ENCODE results near the gene NT5DC1.

NT5DC1 gene

DNA sequence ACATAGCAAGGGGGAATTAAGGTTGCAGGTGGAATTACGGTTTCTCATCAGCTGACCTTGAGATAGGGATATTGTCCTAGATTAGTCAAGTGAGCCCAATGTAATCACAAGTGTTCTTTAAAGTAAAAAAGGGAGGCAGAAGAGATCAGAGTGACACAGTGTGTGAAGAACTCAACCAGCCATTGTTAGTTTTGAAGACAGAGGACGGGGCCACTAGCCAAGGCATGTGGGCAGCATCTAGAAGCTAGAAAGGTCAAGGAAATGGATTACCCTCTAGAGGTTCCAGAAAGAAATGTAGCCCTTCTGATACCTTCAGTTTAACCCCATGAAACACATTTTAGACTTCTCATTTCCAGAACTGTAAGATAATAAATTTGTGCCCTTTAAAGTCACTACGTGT lies 197.6 kb downstream of the NT5DC1 start:
- no peak for TF ChIP-seq CTCF (IDR thresholded peaks at IDR 0.05; ENCODE audit: poor library complexity, severe bottlenecking)
- Histone ChIP-seq H3K9me3 (ENCODE audit: severe bottlenecking) (peaks cover 2% of the 10 kb centered on the region), H3K36me3 (ENCODE audit: low read depth) (no peaks in the 10 kb centered on the region), H3K4me1 (ENCODE audit: insufficient read depth, poor library complexity, severe bottlenecking) (no peaks in the 10 kb centered on the region), H3K4me3 (ENCODE audit: severe bottlenecking) (no peak overlapping the region), H3K27me3 (ENCODE audit: insufficient read depth, poor library complexity, severe bottlenecking) (no peaks in the 10 kb centered on the region), H3K27ac (ENCODE audit: poor library complexity, severe bottlenecking) (no peak overlapping the region)
- ATAC-seq (ENCODE audit: low read depth) (no peak), DNase-seq (ENCODE audit: low spot score) (no peak)

GRCh38 chr6:116298973-116299372 lies 198.3 kb downstream of the NT5DC1 start:
- H3K27me3 ChIP-seq (ENCODE audit: insufficient read depth, poor library complexity, severe bottlenecking), result no peaks in the 10 kb centered on the region
- H3K4me3 ChIP-seq (ENCODE audit: severe bottlenecking), result no peak overlapping the region
- peaks cover 2% of the 10 kb centered on the region for H3K9me3 ChIP-seq (ENCODE audit: severe bottlenecking)
- TF ChIP-seq CTCF (IDR thresholded peaks at IDR 0.05; ENCODE audit: poor library complexity, severe bottlenecking), result no peak
- DNase-seq (ENCODE audit: low spot score) (no peak), ATAC-seq (ENCODE audit: low read depth) (no peak)
- H3K4me1 ChIP-seq (ENCODE audit: insufficient read depth, poor library complexity, severe bottlenecking), result no peaks in the 10 kb centered on the region
- no peak overlapping the region for H3K27ac ChIP-seq (ENCODE audit: poor library complexity, severe bottlenecking)
- H3K36me3 ChIP-seq (ENCODE audit: low read depth), result no peaks in the 10 kb centered on the region

All from RWPE2 (cell line).